Endodermal cell (in vitro differentiated cells): Measurements from ENCODE around the gene RHBDF2. TPM values are rescaled to one million over a fixed set of nuclear protein-coding genes. Genes with fewer than 3 reads are reported as not detected.

Experiments
- DNase-seq: peaks from one replicate; pipeline ENCODE4 v3.0.0-alpha.2; 2017
- H3K27ac ChIP-seq: 2 replicates; pipeline ENCODE4 v1.5.1; 2013; ENCODE audit warnings: mild to moderate bottlenecking, low read depth, low read length, moderate library complexity
- H3K27me3 ChIP-seq: 2 replicates; pipeline ENCODE4 v1.6.1; 2013; ENCODE audit warnings: mild to moderate bottlenecking, low read length, moderate library complexity; ENCODE audit not compliant: insufficient read depth, control insufficient read depth, poor library complexity, severe bottlenecking
- H3K36me3 ChIP-seq: 2 replicates; pipeline ENCODE4 v1.7.0; 2013; ENCODE audit warnings: mild to moderate bottlenecking, low read length, moderate library complexity; ENCODE audit not compliant: control insufficient read depth, insufficient read depth
- H3K4me1 ChIP-seq: one replicate; pipeline ENCODE4 v1.7.0; 2013; ENCODE audit warnings: low read length; ENCODE audit not compliant: control insufficient read depth, insufficient read depth
- H3K4me3 ChIP-seq: 2 replicates; pipeline ENCODE4 v1.5.1; 2013; ENCODE audit warnings: mild to moderate bottlenecking, low read length, moderate library complexity
- H3K9ac ChIP-seq: 2 replicates; pipeline ENCODE4 v1.6.1; 2013; ENCODE audit warnings: mild to moderate bottlenecking, low read length, moderate library complexity; ENCODE audit not compliant: poor library complexity, severe bottlenecking; ENCODE audit errors: extremely low read depth
- H3K9me3 ChIP-seq: 2 replicates; pipeline ENCODE4 v1.6.1; 2013; ENCODE audit warnings: mild to moderate bottlenecking, low read length, moderate library complexity; ENCODE audit not compliant: control insufficient read depth
- H3K27ac Mint-ChIP-seq: 2 replicates; pipeline ENCODE4 v1.8.0; 2020; ENCODE audit warnings: mixed read lengths
- H3K27me3 Mint-ChIP-seq: 2 replicates; pipeline ENCODE4 v1.8.0; 2021; ENCODE audit warnings: mild to moderate bottlenecking, mixed read lengths; ENCODE audit not compliant: insufficient read depth
- H3K36me3 Mint-ChIP-seq: 2 replicates; pipeline ENCODE4 v1.8.0; 2020; ENCODE audit warnings: low read depth, mixed read lengths
- H3K4me1 Mint-ChIP-seq: 2 replicates; pipeline ENCODE4 v1.8.0; 2020; ENCODE audit warnings: mixed read lengths
- H3K4me3 Mint-ChIP-seq: 2 replicates; pipeline ENCODE4 v1.8.0; 2020; ENCODE audit warnings: mild to moderate bottlenecking, moderate library complexity, mixed read lengths
- H3K9me3 Mint-ChIP-seq: 2 replicates; pipeline ENCODE4 v1.8.0; 2020; ENCODE audit warnings: mild to moderate bottlenecking, mixed read lengths
- CTCF ChIP-seq: fragments of 200-600 bp; sonication (generic); conservative IDR thresholded peaks from 2 replicates; pipeline ENCODE4 v1.5.0; 2021; ENCODE audit warnings: antibody characterized with exemption, mild to moderate bottlenecking
- WGBS, 2 experiments: methylation state at CpG; one replicate each; pipeline versions ENCODE4 v1.1.5 to v1.1.7; 2013; ENCODE audit warnings: missing lambda C conversion rate in 2 of 2, mixed read lengths in 1 of 2; ENCODE audit not compliant: insufficient coverage in 1 of 2, insufficient read length in 1 of 2; 5-methylcytosine and 5-hydroxymethylcytosine counted together
- total RNA-seq, 2 donors: library from RNA; stranded (reverse); fragmentation: NEBNext Ultra II Directional in 1 of 2; extraction: Animal tissue kit (Norgen Biotek cat#: 25700) in 1 of 2; gene quantifications; 2 replicates in 1 of 2; 3 replicates in 1 of 2; pipeline ENCODE4 v1.2.1, GENCODE V29; 2021

Gene RHBDF2
- total RNA-seq, 2 donors from 2014 or later, result 28.5 to 31.1 TPM

DNA sequence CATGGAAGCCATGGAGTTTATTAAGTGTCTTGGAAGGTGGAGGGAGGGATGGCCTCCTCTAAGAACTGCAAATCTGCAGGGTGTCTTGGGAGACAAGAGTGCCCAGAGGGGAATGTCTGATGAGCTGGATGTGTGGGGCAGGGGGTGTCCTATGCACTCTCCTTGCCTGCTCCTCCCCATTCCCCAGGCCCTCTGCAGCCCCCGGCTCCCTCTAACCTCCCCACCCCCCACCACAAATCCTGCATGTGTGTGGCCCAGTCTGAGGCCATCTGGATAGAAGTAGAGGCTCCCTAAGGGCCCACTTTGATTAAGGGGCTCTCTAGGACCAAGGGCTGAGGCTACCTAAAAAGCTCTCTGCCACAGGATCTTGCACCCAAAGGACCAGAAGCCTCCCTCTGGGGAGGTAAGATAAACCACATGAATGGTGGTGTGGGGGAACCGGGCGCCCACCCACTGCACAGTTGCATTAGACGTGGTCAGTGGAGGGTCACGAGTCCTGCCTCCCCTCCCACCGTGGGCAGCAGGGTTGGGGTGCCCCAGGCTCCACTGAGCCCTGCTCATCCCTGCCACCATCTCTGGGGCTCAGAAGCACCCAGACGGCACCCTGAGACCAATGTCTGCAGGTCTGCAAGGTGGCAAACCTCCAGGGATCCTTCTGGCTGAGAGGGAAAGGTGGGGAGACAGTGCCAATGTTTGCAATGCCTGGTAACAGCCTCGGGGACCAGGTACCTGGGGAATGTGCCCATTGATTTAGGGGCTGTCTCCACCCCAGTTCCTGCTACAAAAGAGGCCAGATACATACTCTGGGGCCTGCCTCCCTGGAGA, 33.2 kb downstream of the RHBDF2 start:
- H3K36me3 Mint-ChIP-seq, result no peaks in the 10 kb centered on the region
- Histone ChIP-seq H3K9me3 (no peaks in the 10 kb centered on the region), H3K9ac (no peak overlapping the region), H3K27ac (peak overlapping the region; percentile 13), H3K36me3 (no peaks in the 10 kb centered on the region), H3K4me1 (peaks cover 6% of the 10 kb centered on the region), H3K4me3 (no peak overlapping the region), H3K27me3 (no peaks in the 10 kb centered on the region)
- WGBS, 2 experiments, result 84 to 92% methylated on average over 7 to 8 of the region's 8 CpGs
- H3K27ac Mint-ChIP-seq, result no peak overlapping the region
- no peaks in the 10 kb centered on the region for H3K27me3 Mint-ChIP-seq
- no peak for DNase-seq
- no peaks in the 10 kb centered on the region for H3K4me1 Mint-ChIP-seq
- TF ChIP-seq CTCF, result no peak
- H3K4me3 Mint-ChIP-seq, result no peak overlapping the region
- no peaks in the 10 kb centered on the region for H3K9me3 Mint-ChIP-seq

DNA sequence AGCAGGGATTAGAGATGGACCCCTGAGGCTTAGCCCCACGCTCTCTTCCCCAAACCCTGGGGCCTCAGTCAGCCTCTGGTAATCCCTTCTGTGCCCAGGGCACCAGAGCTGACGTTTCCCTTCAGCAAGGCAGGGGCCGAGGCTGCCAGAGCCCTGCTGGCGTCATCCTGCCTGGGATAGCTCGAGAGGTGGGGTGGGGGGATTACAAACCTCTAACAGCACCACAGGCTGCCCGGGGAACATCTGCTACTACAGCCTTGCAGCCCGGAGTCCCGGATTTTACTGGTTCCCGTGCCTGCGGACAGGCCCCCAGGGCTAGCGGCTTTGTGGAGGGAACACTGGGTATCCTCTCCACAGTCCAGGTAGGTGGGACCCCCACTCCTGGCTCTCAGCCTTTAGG, 33.9 kb downstream of the RHBDF2 start, which contains the start of gene AANAT:
TSS of gene AANAT (plus strand) at position 238 of the 400 bp plus-strand sequence. CDS start 1,144 bp downstream, outside the sequence.
- no peak within 1 kb of the TSS for H3K4me3 ChIP-seq
- no peak within 1 kb of the TSS for H3K9ac ChIP-seq
- H3K27ac ChIP-seq, result peak within 1 kb of the TSS; percentile 13
- H3K9me3 ChIP-seq, result no peaks in the 10 kb centered on the region
- no peak within 1 kb of the TSS for H3K4me3 Mint-ChIP-seq
- H3K4me1 Mint-ChIP-seq, result no peaks in the 10 kb centered on the region
- 72 to 74% methylated on average over 7 to 11 of the region's 11 CpGs for WGBS, 2 experiments
- no peaks in the 10 kb centered on the region for H3K27me3 Mint-ChIP-seq
- no peaks in the 10 kb centered on the region for H3K27me3 ChIP-seq
- no peaks in the 10 kb centered on the region for H3K9me3 Mint-ChIP-seq
- H3K36me3 Mint-ChIP-seq, result no peaks in the 10 kb centered on the region
- peaks cover 6% of the 10 kb centered on the region for H3K4me1 ChIP-seq
- no peaks in the 10 kb centered on the region for H3K36me3 ChIP-seq
- no peak within 1 kb of the TSS for H3K27ac Mint-ChIP-seq
- DNase-seq, result no peak
- no peak for TF ChIP-seq CTCF

GRCh38 chr17:76466775-76467130, 34.5 kb downstream of the RHBDF2 start:
- Histone ChIP-seq H3K4me1 (peaks cover 6% of the 10 kb centered on the region), H3K9me3 (no peaks in the 10 kb centered on the region), H3K4me3 (no peak overlapping the region), H3K27ac (no peak overlapping the region), H3K9ac (no peak overlapping the region), H3K36me3 (no peaks in the 10 kb centered on the region), H3K27me3 (no peaks in the 10 kb centered on the region)
- no peak overlapping the region for H3K4me3 Mint-ChIP-seq
- no peak for TF ChIP-seq CTCF
- no peaks in the 10 kb centered on the region for H3K27me3 Mint-ChIP-seq
- H3K4me1 Mint-ChIP-seq, result peaks cover under 1% of the 10 kb centered on the region
- DNase-seq, result no peak
- 92 to 95% methylated on average over 3 to 6 of the region's 6 CpGs for WGBS, 2 experiments
- no peaks in the 10 kb centered on the region for H3K9me3 Mint-ChIP-seq
- no peak overlapping the region for H3K27ac Mint-ChIP-seq
- H3K36me3 Mint-ChIP-seq, result no peaks in the 10 kb centered on the region
